CMK (cell line): ENCODE measurements around the gene ENKUR.

ENCODE experiments used
- DNase-seq: peaks from one replicate; pipeline ENCODE4 v3.0.0-alpha.2; 2010; ENCODE audit warnings: low read depth

Gene ENKUR

GRCh38 chr10:25015828-25016375 is at the start of gene ENKUR:
Gene ENKUR, minus strand, starts transcription at chr10:25016158. Its CDS starts 222 bp downstream, at chr10:25015936.
- DNase-seq: peak; percentile 76

- no peak for DNase-seq
These were observed 48.4 kb upstream of the ENKUR start for GRCh38 chr10:25064401-25064800.

GRCh38 chr10:25063644-25064043 is 47.7 kb upstream of the ENKUR start:
- no peak for DNase-seq

DNA sequence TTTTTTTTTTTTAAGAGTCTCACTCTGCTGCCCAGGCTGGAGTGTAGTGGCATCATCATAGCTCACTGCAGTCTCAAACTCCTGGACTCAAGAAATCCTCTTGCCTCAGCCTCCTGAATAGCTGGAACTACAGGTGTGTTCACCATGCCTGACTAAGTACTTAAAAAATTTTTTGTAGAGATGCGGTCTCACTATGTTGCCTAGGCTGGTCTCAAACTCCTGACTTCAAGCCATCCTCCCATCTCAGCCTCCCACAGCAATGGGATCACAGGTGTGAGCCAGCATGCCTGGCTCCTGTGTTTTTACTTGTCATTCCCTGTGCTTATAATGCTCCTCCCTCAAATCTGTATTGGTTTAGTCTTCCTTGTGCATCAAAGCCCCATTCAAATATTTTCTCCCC is 47.2 kb upstream of the ENKUR start:
- no peak for DNase-seq

- DNase-seq: no peak
These were observed 45.9 kb upstream of the ENKUR start for GRCh38 chr10:25061711-25062449.

- no peak for DNase-seq
These were observed 45.2 kb upstream of the ENKUR start for GRCh38 chr10:25061125-25061524.

- no peak for DNase-seq
These were observed 44.0 kb upstream of the ENKUR start for GRCh38 chr10:25059990-25060389.

DNA sequence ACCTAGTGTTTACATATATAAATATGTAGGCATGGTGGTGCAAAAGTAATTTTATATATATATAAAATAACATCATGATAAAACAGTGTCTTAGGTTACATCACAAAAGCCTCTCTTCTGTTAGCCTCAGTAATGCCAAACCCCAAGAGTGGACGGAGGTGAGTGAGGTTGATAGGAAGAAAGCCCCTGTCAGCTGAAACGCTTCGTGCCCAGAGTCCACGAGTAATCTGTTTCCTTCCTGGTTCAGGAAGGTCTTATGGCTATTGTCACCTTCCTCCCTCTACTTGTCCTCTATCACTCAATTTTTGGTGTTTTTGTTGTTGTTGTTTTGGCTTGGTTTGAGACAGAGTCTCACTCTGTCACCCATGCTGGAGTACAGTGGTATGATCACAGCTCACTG is 41.9 kb upstream of the ENKUR start:
- DNase-seq: no peak

DNA sequence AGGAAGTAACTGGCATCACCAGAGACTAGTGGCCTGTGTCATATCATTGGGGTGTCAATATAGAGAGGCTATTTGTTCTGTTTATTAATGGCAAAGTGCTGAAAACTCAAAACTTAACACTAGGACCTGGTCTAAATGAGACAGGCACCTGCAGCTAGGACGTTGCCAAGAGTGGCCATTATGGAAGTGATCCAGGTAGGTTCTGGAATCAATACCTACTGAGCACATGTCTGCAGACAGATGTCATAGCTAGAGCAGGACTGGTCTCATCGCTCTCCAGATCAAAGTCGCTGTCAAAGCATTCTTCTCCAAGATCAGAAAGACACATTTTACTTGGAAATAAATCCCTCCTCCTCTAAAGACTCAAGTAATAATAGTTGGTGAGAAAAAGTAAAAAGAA is 40.8 kb upstream of the ENKUR start:
- no peak for DNase-seq

DNA sequence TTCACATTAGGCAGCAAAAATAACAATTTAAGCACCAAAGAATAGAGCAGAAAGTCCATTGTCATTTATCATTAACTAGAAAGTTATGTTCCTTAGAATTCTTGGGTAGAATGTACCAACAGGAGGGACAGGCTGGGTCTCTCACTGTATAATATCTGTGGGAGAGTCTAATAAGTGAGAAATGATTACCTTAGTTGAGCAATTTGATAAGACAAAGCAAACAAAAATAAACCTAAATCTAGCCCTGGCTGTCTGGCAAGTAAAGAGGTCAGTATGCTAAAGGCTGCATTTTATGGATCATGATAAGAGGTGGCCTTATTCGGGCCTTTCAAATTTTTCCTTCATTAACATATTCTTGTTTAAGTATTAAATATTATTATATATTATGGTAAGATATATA is 36.1 kb upstream of the ENKUR start:
- no peak for DNase-seq

GRCh38 chr10:25050402-25050801 is 34.4 kb upstream of the ENKUR start:
- DNase-seq: no peak

GRCh38 chr10:25049966-25050365 is 34.0 kb upstream of the ENKUR start:
- no peak for DNase-seq

- no peak for DNase-seq
These were observed 32.5 kb upstream of the ENKUR start for GRCh38 chr10:25048450-25048849.

GRCh38 chr10:25047591-25048301 is 31.8 kb upstream of the ENKUR start:
- DNase-seq: no peak

DNA sequence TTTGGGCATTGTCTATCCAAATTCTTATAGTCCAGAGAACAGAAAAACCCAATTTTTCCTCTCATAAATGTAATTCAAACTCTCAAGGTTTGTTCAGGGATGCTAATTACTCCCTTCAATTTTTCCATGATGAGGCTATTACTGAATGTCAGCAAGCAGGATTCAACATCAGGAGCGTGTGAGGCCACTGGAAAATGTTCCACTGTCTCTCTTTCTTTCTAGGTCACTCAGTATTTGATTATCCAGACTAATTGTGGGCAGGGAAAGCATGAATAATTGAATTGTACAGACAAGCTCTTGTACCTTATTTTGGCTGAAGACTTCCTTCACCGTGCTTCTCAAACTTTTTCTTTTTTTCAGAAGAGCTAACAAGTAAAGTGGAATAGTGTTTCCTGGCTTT is 31.1 kb upstream of the ENKUR start:
- DNase-seq: no peak

DNA sequence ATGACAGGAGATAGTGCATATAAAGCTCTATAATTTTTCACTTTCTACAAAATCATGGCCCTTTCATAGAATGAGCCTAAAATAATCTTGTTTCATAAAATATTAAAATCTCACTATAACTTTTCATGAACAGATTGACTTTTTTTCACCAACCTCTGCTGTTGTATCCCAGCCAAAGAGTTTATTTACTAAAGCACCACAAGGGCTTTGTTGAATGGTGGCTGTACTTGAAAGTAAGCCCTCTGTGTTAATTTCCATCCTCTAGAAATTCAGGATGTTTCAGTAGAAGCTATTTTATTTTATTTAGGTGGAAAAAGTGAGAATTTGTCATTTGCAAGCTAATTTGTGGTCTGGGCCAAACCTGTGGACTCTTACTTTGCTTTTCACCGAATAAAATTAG is 30.7 kb upstream of the ENKUR start:
- no peak for DNase-seq

- DNase-seq: no peak
These were observed 23.6 kb upstream of the ENKUR start for GRCh38 chr10:25039531-25039930.

DNA sequence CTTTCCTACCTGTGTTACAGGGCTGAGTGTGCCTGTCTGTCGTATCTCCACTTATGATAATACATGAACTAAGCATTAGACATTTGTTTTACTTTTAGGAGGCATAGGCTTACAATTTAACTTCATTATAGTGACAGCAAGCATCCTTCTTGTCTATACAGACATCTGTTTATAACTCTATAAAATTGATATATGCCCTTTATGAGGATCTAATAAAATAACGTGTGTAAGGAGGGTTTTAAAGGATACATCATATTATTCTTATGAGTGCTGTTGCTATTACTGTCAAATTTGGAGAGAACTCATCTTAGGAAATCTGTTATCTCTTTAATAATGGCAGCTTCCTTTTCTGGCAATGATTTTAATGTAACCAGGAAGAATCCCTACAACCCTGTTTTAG is 22.4 kb upstream of the ENKUR start:
- no peak for DNase-seq

GRCh38 chr10:25036381-25036780 is 20.4 kb upstream of the ENKUR start:
- no peak for DNase-seq

DNA sequence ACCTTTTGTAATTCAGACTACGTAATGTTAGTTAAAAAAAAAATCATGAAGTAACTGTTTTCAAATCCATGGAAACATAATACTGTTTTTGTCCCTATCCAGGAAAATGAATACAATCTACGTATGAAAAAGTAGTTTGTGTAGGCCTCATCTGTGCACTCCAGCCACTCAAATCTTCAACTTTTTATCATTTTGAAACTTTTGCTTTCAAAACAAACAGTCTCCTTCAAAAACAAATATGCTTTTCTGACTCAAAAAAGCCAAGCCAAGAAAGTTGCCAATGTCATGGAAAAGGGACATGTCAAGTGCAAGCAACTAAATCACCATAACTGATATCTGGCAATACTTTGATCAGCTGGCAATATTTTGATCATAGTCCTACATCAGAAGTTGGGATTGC is 13.6 kb upstream of the ENKUR start:
- DNase-seq: no peak

DNA sequence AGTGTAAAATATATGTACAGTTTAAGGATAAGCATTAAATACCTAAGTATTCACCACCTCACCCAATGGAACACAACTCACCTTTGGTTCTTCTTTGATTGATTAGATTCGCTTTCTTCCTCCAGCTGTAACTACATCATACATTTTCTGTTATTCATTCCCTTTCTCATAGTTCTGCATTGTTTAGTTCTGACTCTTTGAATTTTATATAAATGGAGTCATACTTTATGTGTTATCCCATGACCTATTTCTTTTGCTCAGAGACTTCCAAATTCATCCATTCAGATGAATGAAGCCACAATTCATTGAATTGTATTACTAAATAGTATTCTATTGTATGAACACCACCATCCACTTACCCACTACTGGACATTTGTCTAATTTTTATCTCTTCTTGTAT is 12.8 kb upstream of the ENKUR start:
- no peak for DNase-seq

DNA sequence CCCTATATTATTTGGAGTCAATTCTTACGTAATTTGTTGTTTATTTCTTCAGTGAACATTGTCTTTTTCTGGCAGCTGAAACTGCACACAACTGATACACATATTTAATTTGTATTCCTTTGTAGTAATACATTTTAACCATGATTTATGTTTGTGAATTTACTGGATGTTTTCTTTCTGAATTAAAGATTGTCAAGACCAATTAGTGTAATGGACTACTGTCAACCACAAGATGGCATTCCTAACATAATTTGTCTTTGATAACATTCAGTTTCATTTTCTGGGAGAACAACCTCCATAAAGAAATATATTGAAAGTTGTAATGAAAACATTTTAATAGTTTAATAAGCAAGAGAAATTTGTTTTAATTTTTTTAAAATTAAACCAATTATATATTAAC is 10.5 kb upstream of the ENKUR start:
- DNase-seq: no peak

- no peak for DNase-seq
These were observed 8.6 kb upstream of the ENKUR start for GRCh38 chr10:25024528-25024927.

- DNase-seq: no peak
These were observed 7.3 kb upstream of the ENKUR start for GRCh38 chr10:25023278-25023677.
